ENCODE measurements around the gene ACTBL2. TPM values are rescaled to one million over a fixed set of nuclear protein-coding genes. Genes with fewer than 3 reads are reported as not detected.

Gene ACTBL2
- total RNA-seq, 3 donors from 2014 or later (not counting 1 experiment from before 2014, with no cell fraction given), result not detected

DNA sequence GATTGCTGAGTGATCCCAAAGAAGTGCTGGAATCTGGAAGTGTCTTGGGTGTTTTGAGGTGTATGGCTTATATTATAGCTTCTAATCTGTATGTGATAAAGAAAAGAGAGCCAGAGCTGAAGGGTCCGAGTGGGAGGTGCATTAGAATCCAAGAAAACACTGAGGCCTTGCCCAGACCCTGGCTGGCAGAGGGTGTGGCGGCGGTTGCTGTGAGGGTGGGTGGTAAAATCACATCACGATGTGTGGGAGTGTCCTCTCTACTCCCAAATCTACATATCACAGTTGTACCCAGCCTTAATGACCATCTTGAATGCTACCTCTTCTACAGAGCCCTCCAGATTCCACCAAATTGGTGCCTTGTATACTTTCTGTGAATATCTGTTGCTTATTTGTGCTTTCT lies 28.9 kb downstream of the ACTBL2 start:
- no peaks in the 10 kb centered on the region for H3K27me3 Mint-ChIP-seq (ENCODE audit: low read depth in 2 of 2)

DNA sequence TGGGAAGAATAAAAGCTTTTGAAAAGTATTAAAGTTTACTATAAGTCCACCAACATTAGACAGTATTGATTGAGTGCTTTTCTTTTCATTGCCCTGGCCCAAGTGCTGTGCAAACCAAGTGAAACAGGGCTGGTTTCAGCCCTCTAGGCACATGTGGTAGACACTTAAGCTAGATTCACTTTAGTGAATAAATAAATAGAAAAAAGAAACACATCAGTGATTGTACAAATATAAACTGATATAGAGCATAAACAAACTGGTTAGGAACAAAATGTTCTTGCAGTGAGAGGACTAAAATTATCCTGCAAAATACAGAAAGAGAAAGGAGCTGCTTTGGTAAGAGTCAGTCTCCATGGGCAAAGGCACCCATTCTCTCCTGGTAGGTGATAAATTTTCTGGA lies 29.7 kb downstream of the ACTBL2 start:
- DNase-seq (no peak), ATAC-seq (no peak)
- TF ChIP-seq, protein P1, sequence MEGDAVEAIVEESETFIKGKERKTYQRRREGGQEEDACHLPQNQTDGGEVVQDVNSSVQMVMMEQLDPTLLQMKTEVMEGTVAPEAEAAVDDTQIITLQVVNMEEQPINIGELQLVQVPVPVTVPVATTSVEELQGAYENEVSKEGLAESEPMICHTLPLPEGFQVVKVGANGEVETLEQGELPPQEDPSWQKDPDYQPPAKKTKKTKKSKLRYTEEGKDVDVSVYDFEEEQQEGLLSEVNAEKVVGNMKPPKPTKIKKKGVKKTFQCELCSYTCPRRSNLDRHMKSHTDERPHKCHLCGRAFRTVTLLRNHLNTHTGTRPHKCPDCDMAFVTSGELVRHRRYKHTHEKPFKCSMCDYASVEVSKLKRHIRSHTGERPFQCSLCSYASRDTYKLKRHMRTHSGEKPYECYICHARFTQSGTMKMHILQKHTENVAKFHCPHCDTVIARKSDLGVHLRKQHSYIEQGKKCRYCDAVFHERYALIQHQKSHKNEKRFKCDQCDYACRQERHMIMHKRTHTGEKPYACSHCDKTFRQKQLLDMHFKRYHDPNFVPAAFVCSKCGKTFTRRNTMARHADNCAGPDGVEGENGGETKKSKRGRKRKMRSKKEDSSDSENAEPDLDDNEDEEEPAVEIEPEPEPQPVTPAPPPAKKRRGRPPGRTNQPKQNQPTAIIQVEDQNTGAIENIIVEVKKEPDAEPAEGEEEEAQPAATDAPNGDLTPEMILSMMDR (IDR thresholded peaks at IDR 0.05), result no peak
- Histone ChIP-seq H3K9me3 (ENCODE audit: control insufficient read depth, insufficient read depth, low read length) (no peaks in the 10 kb centered on the region), H3K27ac (ENCODE audit: low read length) (no peak overlapping the region), H3K27me3 (ENCODE audit: control insufficient read depth, insufficient read depth, low read length) (no peaks in the 10 kb centered on the region), H3K4me1 (ENCODE audit: control insufficient read depth, insufficient read depth, low read length) (no peaks in the 10 kb centered on the region), H3K4me3 (ENCODE audit: low read length) (no peak overlapping the region), H3K36me3 (ENCODE audit: control insufficient read depth, insufficient read depth, low read length) (no peaks in the 10 kb centered on the region)
- H3K4me3 Mint-ChIP-seq, result no peak overlapping the region
- H3K4me1 Mint-ChIP-seq, result no peaks in the 10 kb centered on the region
- H3K27me3 Mint-ChIP-seq (ENCODE audit: low read depth in 2 of 2), result no peaks in the 10 kb centered on the region
- H3K36me3 Mint-ChIP-seq, result no peaks in the 10 kb centered on the region
- intact Hi-C loops (cut with micrococcal nuclease), result no loop called here
- no peak overlapping the region for H3K27ac Mint-ChIP-seq
- H3K9me3 Mint-ChIP-seq, result no peaks in the 10 kb centered on the region

More for the DNA sequence above, 28.9 kb downstream of the ACTBL2 start:
- 78% methylated on average over 1 of the region's 4 CpGs for WGBS (ENCODE audit: insufficient coverage)
- TF ChIP-seq, protein P1 (IDR thresholded peaks at IDR 0.05), result no peak
- ATAC-seq (no peak), DNase-seq (no peak)
- no peaks in the 10 kb centered on the region for H3K4me1 Mint-ChIP-seq
- Histone ChIP-seq H3K4me3 (ENCODE audit: low read length) (no peak overlapping the region), H3K27ac (ENCODE audit: low read length) (no peak overlapping the region), H3K9me3 (ENCODE audit: control insufficient read depth, insufficient read depth, low read length) (no peaks in the 10 kb centered on the region), H3K27me3 (ENCODE audit: control insufficient read depth, insufficient read depth, low read length) (no peaks in the 10 kb centered on the region), H3K36me3 (ENCODE audit: control insufficient read depth, insufficient read depth, low read length) (no peaks in the 10 kb centered on the region), H3K4me1 (ENCODE audit: control insufficient read depth, insufficient read depth, low read length) (no peaks in the 10 kb centered on the region)
- no peaks in the 10 kb centered on the region for H3K9me3 Mint-ChIP-seq
- no peak overlapping the region for H3K4me3 Mint-ChIP-seq
- H3K36me3 Mint-ChIP-seq, result no peaks in the 10 kb centered on the region
- H3K27ac Mint-ChIP-seq, result no peak overlapping the region
- intact Hi-C loops (cut with micrococcal nuclease), result no loop called here

DNA sequence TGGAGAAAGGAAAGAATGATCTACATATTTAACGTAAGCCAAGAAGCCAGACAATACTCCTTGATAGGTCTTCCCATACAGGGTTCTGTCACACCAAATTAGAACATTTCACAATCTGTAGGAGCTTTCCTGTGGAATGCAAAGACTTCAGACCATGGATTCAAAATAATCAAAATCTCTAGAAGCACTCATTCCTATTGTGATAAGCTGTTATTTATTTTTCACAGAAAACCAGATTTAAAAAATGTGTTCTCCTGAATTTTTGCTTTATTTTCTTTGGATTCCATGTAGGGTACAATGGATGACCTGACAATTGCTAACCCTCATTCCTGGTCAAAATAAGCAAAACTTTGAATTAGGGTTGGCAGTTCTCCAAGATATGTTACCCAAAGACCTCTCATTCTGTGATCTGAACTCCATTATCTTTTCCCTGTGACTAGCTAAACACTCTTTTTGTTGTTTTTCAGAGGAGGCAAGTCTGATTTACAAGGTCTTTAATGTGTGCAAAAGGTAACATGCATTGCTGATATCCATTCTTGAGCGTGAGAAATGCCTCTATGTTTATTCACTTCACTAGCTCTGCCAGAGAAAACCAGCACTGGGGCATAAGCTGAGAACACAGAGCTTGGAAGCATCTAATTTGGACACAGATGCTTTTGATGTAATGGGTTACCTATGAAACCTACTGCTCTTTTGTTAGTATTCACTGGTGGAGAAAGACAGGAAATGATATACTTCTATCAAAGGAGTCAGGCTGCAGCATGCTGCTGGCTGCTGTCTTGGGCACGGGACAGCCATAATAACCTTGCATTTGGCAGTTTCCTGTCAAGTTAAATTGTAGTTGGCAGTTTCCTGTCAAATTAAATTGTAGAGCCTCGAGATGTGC lies 31.4 kb downstream of the ACTBL2 start:
- Histone ChIP-seq H3K27me3 (ENCODE audit: control insufficient read depth, insufficient read depth, low read length) (no peaks in the 10 kb centered on the region), H3K36me3 (ENCODE audit: control insufficient read depth, insufficient read depth, low read length) (no peaks in the 10 kb centered on the region), H3K4me3 (ENCODE audit: low read length) (no peak overlapping the region), H3K9me3 (ENCODE audit: control insufficient read depth, insufficient read depth, low read length) (no peaks in the 10 kb centered on the region), H3K4me1 (ENCODE audit: control insufficient read depth, insufficient read depth, low read length) (no peaks in the 10 kb centered on the region), H3K27ac (ENCODE audit: low read length) (no peak overlapping the region)
- H3K9me3 Mint-ChIP-seq, result no peaks in the 10 kb centered on the region
- no peak for ATAC-seq
- H3K27me3 Mint-ChIP-seq (ENCODE audit: low read depth in 2 of 2), result no peaks in the 10 kb centered on the region
- TF ChIP-seq, protein P1 (IDR thresholded peaks at IDR 0.05), result no peak
- DNase-seq, result peak in 1 of 2 donors; percentile 40
- no peak overlapping the region for H3K4me3 Mint-ChIP-seq
- H3K4me1 Mint-ChIP-seq, result no peaks in the 10 kb centered on the region
- intact Hi-C loops (cut with micrococcal nuclease), result no loop called here
- no peak overlapping the region for H3K27ac Mint-ChIP-seq
- H3K36me3 Mint-ChIP-seq, result no peaks in the 10 kb centered on the region
- WGBS (ENCODE audit: insufficient coverage), result 50% methylated on average over 4 of the region's 4 CpGs

DNA sequence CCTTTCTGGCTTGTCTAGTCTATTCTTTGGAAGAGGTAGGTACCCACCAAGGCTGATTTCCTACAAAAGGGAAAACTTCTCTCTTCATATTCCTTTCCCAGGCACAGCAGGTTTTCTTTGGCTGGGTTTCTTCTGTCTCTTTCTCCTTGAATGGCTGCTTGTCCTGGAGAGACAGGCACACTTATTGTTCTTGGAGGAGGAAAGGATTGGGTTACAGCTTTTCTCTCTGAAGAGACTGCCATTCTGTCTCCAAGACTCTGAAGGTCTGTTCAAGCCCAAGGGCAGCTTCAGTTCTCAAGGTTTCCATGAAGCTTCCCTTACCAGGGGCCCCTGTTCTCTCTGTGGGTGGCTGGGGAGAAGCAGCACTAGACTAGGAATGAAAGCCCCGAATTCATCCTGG lies 33.9 kb downstream of the ACTBL2 start:
- no peaks in the 10 kb centered on the region for H3K27me3 Mint-ChIP-seq (ENCODE audit: low read depth in 2 of 2)
- intact Hi-C loops (cut with micrococcal nuclease), result no loop called here
- Histone ChIP-seq H3K4me1 (ENCODE audit: control insufficient read depth, insufficient read depth, low read length) (no peaks in the 10 kb centered on the region), H3K36me3 (ENCODE audit: control insufficient read depth, insufficient read depth, low read length) (no peaks in the 10 kb centered on the region), H3K27me3 (ENCODE audit: control insufficient read depth, insufficient read depth, low read length) (no peaks in the 10 kb centered on the region), H3K4me3 (ENCODE audit: low read length) (no peak overlapping the region), H3K9me3 (ENCODE audit: control insufficient read depth, insufficient read depth, low read length) (no peaks in the 10 kb centered on the region), H3K27ac (ENCODE audit: low read length) (no peak overlapping the region)
- DNase-seq (no peak), ATAC-seq (no peak)
- H3K4me1 Mint-ChIP-seq, result no peaks in the 10 kb centered on the region
- H3K36me3 Mint-ChIP-seq, result no peaks in the 10 kb centered on the region
- H3K27ac Mint-ChIP-seq, result no peak overlapping the region
- TF ChIP-seq, protein P1 (IDR thresholded peaks at IDR 0.05), result no peak
- 82% methylated on average over 1 of the region's 1 CpG for WGBS (ENCODE audit: insufficient coverage)
- H3K9me3 Mint-ChIP-seq, result no peaks in the 10 kb centered on the region
- H3K4me3 Mint-ChIP-seq, result no peak overlapping the region

Measured in natural killer cell (primary cell).